ENCODE data around the gene NPC1. TPM values are rescaled to one million over a fixed set of nuclear protein-coding genes. Genes with fewer than 3 reads are reported as not detected.

The NPC1 gene
- total RNA-seq, 1 experiment from 2014 or later: 38.3 TPM

GRCh38 chr18:23596183-23596582 lies 9.9 kb upstream of the NPC1 start:
- DNase-seq (ENCODE audit: low spot score) (no peak), ATAC-seq (no peak)
- TF ChIP-seq NR2C2 (CRISPR knock-in tag; IDR thresholded peaks at IDR 0.05) (no peak), PRRX2 (CRISPR knock-in tag; IDR thresholded peaks at IDR 0.05) (no peak), ESRRA (CRISPR knock-in tag; IDR thresholded peaks at IDR 0.05; ENCODE audit: borderline replicate concordance) (no peak), CBFB (CRISPR knock-in tag; IDR thresholded peaks at IDR 0.05; ENCODE audit: low read depth) (no peak), ATF2 (CRISPR knock-in tag; IDR thresholded peaks at IDR 0.05; ENCODE audit: borderline replicate concordance, low read depth) (no peak), ZMAT4 (CRISPR knock-in tag; IDR thresholded peaks at IDR 0.05) (no peak), USF2 (CRISPR knock-in tag; IDR thresholded peaks at IDR 0.05) (no peak), E2F5 (CRISPR knock-in tag; IDR thresholded peaks at IDR 0.05) (no peak), TP53 (CRISPR knock-in tag; IDR thresholded peaks at IDR 0.05) (no peak), FOXJ3 (CRISPR knock-in tag; IDR thresholded peaks at IDR 0.05; ENCODE audit: borderline replicate concordance) (no peak), ZBTB21 (CRISPR knock-in tag; IDR thresholded peaks at IDR 0.05; ENCODE audit: borderline replicate concordance) (no peak), ZNF423 (CRISPR knock-in tag; IDR thresholded peaks at IDR 0.05) (no peak), HMGXB4 (CRISPR knock-in tag; IDR thresholded peaks at IDR 0.05) (no peak), AFF4 (CRISPR knock-in tag; IDR thresholded peaks at IDR 0.05; ENCODE audit: borderline replicate concordance) (no peak), MYBL2 (CRISPR knock-in tag; IDR thresholded peaks at IDR 0.05) (no peak), OVOL2 (CRISPR knock-in tag; IDR thresholded peaks at IDR 0.05; ENCODE audit: borderline replicate concordance) (no peak), ZNF138 (CRISPR knock-in tag; conservative IDR thresholded peaks at IDR 0.05) (no peak), USF1 (CRISPR knock-in tag; IDR thresholded peaks at IDR 0.05) (no peak), SOX15 (CRISPR knock-in tag; IDR thresholded peaks at IDR 0.05) (no peak), NFATC4 (CRISPR knock-in tag; IDR thresholded peaks at IDR 0.05) (no peak)
- H3K27ac Mint-ChIP-seq: no peak overlapping the region
- H3K27me3 Mint-ChIP-seq (ENCODE audit: low read depth): no peaks in the 10 kb centered on the region
- no peaks in the 10 kb centered on the region for H3K9me3 Mint-ChIP-seq
- POLR2A ChIA-PET: no interaction called here
- H3K4me1 Mint-ChIP-seq: no peaks in the 10 kb centered on the region
- CTCF ChIA-PET: no interaction called here
- no peak overlapping the region for H3K4me3 Mint-ChIP-seq
- no peaks in the 10 kb centered on the region for H3K36me3 Mint-ChIP-seq
